SW 1271 (cell line): Measurements from ENCODE around the gene KIF5A.

Experiments used
- DNase-seq, 2 experiments: peaks; one replicate each; lab custom pipeline; 2025; lab: John Stamatoyannopoulos, UW

Gene KIF5A

DNA sequence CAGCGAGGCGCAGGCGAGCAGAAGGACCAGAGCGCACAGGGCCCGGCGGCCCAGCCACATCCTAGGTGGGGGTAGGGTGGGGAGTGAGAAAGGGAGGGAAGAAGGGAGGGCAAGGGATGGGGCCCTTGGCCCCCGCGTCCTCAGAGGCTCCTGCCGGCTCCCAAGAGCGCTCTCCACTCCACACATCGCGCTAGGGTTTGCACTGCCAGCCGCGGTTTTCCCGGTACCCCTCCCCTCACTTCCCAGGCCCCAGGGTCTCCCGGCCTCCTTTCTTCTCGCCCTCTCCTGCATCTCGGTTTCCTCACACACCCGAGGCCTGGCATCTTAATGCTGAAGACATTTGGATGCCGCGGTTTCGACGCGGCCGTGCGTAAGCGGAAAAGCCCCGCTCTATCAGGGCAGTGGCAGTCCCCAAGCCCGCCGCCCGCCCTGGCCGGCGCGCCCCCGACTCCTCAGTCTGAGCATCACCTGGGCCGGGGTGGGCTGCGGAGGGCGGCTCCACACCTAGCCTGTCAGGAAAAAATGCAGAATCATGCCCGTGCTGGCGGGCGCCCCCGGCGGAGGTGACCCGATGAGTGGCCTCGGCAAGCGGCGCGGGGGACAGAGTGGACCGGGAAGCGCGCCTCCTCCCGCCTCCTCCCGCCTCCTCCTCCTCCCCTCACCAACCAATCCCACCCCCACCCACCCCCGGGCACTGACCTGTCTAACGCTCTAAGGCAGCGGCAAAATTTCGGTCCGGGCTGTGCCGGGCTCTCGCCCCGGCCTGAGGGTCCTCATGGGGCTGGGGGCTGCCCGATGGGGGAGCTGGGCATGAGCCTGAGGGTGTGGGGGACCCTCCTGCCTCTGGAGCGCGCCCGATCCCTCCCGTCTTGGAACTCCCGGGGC lies 82.5 kb downstream of the KIF5A start:
- no peak for DNase-seq

DNA sequence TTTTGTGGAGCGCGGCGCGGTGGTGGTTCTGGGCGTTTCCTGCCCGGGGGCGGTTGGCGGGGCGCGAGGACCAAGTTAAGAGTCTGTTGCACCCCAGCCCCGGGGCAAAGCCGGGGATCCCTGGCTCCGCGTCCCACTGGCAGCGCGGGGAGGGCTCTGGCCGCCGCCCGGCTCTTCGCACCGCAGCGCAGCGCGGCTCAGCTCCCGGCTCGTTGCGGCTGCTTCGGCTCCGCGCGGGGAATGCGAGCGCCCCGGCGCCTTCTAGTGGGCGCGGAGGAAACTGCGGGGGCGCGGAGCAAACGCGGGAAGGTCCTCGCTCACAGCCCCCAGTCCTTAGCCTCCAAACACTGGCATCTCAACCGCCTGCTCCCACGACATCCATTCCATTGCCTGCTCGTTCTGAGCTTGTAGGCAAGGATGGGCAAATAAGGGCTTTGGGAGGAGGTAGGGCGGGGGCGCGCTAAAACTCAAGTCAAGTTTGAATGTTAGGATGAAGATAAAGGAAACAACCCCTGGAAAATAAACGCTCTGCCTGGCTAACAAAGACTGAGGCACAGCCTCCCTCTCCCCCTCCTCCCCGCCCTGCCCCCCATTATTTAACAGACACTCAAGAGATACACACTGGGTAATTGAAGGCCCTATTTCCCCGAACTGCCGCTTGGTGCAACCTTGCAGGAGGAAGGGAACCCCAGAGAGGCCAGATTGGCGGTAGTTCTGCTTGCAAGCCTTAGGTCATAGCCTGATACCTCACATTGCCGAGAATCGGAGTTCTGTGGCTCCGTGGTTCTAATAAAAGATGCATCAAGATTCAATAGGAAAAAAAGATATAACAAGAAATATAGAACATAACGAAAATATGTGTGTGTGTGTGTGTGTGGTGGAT lies 83.4 kb downstream of the KIF5A start, which contains the start of gene B4GALNT1:
Gene B4GALNT1, minus strand, starts transcription at position 244 of the 883 bp plus-strand sequence. CDS start 1,069 bp downstream, outside the sequence.
- DNase-seq = peak in 1 of 2 experiments; percentile 63
